GM19099 (cell line): ENCODE results near the gene BACH2.

Experiments
- POLR2A ChIP-seq: IDR thresholded peaks from 3 replicates; pipeline ENCODE4 v1.6.1; 2011; ENCODE audit warnings: low read depth; ENCODE audit not compliant: insufficient read length; ENCODE audit errors: extremely low read depth

The BACH2 gene

DNA sequence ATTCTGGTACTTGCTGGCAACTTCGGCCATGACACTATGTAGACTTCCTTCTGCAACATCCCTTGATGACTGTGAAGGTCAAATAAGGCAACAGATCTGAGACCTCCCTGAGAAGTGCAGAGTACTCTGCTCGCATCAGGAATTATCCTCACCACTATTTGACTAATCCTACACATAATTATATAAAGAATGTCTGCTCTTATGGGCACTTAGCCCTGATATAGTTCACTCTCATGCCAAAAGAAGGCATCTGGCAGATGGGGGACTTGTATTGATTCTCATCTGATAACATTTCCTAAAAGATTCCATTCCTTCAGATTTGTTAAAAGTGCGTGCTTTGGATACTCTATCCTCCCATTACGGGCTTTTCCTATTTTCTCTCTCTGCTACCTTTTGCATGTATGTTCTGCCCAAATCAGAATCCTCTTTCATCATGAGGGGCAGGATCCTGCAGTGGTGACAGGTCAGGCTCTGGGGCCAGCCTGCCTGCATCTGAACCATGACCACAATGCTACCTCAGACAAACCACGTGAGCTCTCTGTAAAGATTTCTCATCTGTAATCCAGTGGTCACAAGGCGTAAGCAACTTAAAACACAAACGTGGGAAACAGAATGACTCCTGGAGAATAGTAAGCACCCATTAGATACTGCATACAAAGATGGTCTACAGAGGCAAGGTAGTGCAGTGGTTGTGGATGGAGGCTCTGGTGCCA, 268.4 kb downstream of the BACH2 start:
- TF ChIP-seq POLR2A = no peak

DNA sequence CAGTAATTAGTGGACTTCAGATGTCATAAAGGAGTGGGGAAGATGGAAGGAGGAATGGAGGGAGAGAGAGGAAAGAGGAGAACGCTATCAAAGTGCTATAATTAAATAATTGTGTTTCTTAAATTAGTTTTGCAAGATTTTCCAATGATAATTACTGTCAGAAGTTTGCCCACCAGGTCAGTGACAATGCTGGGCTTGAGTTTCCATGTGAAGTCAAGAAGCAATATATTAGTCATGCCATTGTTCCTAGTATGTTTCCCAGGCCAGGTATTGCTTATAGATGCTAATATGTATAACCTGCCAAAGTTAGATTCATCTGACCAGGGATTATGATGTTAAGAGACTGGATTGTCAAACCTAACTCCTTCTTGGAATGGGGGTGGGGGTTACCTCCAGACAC, 270.4 kb downstream of the BACH2 start:
- no peak for TF ChIP-seq POLR2A

DNA sequence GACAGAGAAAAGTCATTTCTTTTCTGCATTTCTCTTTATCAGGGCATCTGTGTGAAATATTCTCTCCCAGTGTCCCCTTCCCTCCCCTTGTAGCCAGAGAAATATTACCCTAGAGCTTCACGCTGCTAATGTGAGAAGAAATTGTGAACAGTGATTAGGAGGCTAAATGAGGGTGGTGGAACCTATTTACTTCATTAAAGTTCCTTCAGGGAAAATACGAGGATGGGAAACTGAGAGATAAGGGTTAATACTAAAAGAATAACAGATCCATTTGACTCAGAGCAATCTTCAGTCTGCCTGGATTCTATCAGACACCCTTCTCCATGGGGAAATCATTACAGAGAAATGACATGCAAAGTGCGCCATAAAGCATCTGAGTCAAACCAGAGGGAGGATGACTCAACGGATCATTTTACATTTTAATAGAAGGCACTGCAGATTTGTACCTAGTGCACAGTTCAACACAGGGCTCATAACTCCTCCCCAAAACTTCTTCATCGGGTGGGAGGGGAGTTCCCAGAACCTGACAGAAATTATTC, 271.1 kb downstream of the BACH2 start:
- no peak for TF ChIP-seq POLR2A

DNA sequence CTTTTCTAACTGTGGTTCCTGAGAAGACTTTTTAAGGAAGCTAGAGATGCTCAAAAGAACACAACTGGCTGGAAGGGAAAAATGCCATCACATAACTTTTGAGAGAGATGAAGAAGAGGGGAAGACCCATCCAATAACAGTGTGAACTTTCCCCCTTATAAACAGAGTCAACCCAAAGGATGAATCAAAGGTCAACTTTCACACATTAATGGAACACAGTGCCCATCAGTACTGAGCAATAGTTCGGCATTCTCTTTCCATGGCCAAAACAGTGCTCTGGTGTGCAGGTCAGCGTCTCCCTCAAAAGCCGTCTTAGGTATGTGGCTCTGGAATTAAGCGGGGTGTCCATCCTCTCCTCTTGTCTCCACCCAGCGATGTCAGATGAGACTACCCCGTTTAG, 272.0 kb downstream of the BACH2 start:
- TF ChIP-seq POLR2A = no peak

DNA sequence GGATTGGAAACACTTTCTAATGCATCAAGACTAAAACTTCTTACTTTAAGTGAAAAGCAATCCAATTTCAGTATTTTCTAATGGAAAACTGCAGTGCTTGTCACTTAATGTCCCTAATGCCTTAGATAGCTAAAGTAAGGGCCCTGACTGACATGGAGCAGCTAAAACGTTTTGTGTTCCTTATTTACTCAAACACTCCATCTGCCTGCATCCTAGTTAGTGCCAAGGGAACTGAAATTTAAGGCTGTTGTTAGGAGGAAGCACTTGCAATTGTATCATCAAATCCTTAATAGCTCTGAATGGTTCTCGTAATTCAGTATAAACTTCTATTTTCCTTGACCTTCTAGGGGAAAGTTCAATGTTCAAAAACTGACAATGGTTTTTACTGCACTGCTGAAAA, 274.9 kb downstream of the BACH2 start:
- no peak for TF ChIP-seq POLR2A

DNA sequence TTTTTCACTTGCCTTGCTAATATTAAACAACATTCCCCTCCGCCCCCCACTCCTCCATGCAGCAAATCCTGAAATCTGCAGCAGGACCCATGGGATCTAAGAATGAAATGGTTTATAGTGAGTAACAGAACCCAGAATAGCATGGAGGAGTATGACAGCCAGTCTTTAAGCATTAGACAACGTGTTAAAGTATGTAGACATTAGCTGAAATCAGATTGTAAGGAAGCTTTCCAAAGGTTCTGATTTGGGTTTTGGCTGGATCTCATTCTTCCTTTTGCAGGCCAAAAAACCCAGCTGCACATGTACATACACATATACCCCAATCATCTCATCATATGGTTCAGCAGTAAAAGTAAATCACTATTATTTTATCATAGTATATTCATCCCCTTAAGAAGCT, 275.9 kb downstream of the BACH2 start:
- TF ChIP-seq POLR2A = no peak

DNA sequence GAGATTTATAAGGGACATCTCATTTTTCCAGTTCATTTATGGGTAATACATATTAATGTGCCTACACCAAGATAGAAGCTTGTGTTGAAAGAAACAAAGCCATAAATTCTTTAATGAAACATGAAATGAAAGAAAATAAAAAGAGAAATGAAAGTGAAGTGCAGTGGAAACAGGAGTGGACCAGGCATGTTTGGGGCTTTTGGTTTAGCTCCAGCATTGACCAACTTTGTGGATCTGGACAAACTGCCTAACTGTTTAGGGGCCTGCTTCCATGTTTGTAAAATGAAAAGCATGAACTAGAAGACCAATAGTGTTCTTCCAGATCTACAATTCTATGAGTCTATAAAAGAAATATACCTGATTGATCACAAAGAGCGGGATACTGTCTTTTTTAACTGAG, 277.4 kb downstream of the BACH2 start:
- TF ChIP-seq POLR2A = no peak

DNA sequence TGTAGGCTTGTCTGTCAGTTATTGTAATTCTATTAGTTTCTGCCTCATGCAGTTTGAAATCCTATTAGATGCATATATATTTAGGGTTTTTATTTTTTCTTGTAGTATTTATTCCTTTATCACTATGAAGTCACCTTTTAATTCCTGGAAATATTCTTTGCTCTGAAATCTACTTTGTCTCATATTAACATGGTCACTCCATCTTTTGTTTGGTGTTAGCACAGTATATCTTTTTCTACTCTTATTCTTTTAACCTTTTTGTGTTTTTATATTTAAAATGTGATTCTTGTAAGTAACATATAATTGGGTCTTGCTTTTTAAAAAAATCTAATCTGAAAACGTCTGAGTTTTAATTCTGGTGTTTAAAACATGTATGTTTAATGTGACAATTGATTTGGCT, 280.8 kb downstream of the BACH2 start:
- no peak for TF ChIP-seq POLR2A

DNA sequence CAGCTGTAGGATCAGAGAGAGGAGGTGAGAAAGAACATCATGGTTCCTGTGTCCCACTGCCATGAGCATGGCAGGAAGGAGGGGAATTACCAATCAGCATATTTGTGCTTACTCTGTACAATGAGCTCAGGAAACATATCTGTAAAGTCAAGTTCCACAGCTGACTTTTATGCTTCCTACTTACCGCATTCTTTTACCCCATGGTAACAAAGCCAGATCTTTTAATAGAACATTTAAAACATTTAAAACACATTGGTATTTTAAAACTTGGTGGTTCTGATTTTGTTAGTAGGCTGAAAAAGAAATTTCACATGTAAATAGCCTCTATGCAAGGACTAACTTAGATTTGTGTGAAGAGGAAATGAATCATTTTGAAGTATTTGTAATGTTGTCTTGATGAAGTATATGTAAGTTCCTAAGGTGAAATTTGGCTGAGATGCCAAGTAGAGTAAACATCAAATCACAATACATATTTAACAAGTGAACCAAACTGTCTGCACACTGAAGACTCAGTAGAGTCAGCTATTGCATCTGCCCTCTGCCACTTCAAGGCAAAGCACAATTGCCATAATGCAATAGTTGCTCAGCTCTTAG, 287.6 kb downstream of the BACH2 start:
- TF ChIP-seq POLR2A = no peak

DNA sequence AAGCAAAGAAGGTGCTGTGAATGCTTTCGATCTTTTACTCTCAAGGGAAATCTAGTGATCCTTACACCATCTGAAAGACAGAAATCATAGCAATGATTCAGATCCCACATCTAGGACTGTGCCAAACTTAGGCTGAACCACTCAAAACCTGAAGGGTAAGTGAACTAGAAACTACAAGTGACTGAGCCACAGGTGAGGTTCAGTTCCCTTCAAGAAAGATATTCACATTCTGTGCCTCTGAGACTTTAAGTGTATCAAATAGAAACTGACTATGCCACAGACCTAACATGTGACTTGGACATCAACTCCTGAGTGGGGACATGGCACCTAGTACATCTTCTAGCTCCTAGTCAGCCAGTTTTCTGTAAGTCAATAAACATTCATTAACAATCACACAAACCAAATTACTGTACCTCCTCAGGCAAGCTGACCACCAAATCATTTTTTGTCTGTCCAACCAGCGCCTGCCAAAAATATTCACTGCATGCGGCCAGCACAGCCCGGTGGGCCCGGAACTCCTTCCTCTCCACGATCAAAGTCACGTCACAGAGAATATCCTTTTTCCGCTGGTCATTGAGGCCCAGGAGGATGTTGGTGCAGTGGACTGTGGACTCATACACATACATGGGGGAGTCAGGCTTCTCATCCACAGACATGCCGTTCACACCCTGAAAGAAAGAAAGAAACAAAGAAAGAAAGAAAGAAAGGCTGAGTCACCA, 288.3 kb downstream of the BACH2 start:
- no peak for TF ChIP-seq POLR2A

DNA sequence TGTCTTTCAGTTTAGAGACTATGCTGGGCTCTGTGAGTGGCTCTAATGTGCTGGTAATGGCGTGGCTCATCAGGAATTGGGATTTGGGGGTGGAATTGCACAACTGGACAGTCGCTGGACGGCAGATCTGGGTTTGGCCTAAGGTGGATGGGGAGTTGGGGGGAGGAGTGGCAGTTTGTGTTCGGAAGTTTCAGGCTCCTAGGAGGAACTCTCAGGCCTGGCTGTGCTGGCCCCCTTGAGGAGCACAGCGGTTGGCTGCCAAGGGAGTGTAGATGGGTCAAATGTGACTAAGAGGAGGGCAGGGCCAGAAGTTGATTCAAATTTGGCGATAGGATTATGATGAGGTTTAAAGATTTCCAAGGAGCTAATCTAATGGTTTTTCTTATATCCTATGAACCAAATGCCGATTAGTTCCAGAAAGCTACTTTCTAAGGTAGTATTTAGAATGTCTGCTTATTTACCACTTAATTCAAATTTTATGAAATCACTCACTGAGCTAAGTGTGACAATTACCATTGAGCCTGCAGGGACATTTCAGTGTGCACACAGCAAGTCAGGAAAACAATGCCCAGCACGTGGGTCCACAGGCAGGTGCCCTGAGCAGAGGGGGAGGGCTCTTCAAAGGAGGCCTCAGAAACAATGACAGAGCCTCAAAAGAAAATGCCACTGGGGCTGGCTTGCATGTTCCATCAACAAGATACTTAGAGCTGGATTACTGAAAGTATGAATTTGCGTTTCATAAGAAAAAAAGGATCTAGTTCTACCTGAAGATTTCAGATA, 291.4 kb downstream of the BACH2 start:
- TF ChIP-seq POLR2A = no peak

DNA sequence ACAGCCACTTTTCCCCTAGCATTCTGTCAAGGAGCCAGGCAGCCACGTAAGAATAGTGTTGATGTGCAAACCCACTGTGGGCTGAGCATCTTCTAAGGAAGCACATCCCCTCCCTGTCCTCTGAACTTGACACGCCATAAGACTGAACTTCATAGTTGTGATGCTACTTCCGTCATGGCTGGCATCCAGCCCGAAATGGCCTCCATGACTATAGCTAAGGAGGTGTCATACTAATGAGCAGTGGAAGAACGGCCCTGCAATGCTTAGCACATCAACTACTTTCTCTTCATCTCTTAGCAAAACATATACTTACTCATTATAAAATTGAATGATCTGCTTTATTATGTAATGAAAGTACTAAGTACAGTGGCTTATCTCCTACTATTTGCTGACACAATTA, 292.1 kb downstream of the BACH2 start:
- no peak for TF ChIP-seq POLR2A

DNA sequence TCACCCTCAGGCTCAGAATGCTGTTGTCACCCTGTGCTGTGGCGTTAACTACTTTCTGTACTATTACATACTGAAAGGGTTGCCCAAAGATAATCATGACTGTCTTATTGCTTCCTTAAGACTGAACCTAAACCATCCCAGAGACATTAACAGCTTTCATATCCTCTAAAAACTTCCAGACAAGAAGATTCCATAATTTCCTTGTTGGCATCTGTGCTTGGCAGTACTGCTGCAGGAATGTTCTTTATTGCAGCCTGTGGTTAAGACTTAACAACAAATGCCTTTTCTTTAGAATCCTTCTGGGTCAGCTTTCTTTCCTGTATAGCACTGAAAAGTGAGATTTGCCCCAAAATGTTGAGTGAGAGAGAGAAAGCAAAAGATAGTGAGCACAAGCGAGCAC, 292.7 kb downstream of the BACH2 start:
- TF ChIP-seq POLR2A = no peak

DNA sequence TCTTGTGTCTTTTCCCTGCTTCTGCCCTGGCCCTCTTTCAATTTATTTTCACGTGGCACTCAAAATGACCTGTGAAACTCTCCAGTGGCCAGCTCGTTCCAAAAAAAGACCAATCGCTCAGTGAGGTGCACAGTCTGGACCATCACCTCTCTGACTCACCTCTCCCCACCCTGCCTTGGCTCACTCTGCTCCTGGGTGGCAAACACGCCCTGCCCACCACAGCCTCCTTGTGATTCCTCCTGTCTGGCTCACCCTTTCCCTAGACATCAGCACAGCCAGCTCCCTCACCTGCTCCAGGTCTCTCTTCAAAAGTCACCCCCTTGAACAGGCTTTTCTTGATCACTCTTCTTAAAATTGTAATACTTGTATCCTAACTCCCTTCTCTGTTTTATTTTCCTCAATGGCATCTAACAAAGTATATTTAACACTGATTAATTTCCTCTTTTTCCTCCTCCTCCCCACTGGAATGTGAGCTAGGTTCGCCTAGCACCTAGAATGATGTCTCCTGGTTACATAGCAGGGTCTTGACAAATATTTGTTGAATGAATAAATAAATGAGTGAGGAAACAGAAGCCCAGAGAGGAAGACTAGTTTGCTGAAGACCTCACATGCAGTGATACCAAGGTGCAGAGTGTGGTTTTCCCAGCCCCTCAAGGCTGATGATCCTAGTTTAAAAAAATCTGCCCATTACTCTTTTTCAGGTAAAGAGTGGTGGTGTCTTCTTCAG, 293.4 kb downstream of the BACH2 start:
- TF ChIP-seq POLR2A = no peak
